Endothelial cell of hepatic sinusoid (primary cell): ENCODE data around the gene AIM2.
"Not testable (repeated sequence)": the region's sequence is repeated elsewhere in the genome, so short reads cannot be mapped to it uniquely, and the experiment has no call there.

Experiments used
- in situ Hi-C: cut with HindIII; loops from 2 replicates; pipeline ENCODE4 v1.10.0; 2017; ENCODE audit warnings: low sequenced_read_pairs

The AIM2 gene

GRCh38 chr1:159076438-159077119, at the start of gene AIM2:
Gene AIM2, minus strand, starts transcription at chr1:159076766. Its CDS starts 3,267 bp downstream, at chr1:159073499.
- in situ Hi-C loops, result no loop called here

- in situ Hi-C loops, result no loop called here
Measured at GRCh38 chr1:159123587-159123986, 47.0 kb upstream of the AIM2 start.

- in situ Hi-C loops, result no loop called here
Measured at GRCh38 chr1:159122005-159122621, 45.5 kb upstream of the AIM2 start.

- in situ Hi-C loops, result no loop called here
Measured at GRCh38 chr1:159121526-159121925, 45.0 kb upstream of the AIM2 start.

- in situ Hi-C loops, result no loop called here
Measured at GRCh38 chr1:159120317-159120716, 43.8 kb upstream of the AIM2 start.

GRCh38 chr1:159113596-159114433, 37.2 kb upstream of the AIM2 start:
- in situ Hi-C loops, result no loop called here

- in situ Hi-C loops, result not testable (repeated sequence)
Measured at GRCh38 chr1:159103021-159103420, 26.5 kb upstream of the AIM2 start.

GRCh38 chr1:159100589-159100988, 24.0 kb upstream of the AIM2 start:
- in situ Hi-C loops, result no loop called here

- in situ Hi-C loops, result no loop called here
Measured at GRCh38 chr1:159098596-159098995, 22.0 kb upstream of the AIM2 start.

GRCh38 chr1:159092036-159092760, 15.6 kb upstream of the AIM2 start:
- in situ Hi-C loops, result no loop called here

- in situ Hi-C loops, result no loop called here
Measured at GRCh38 chr1:159091607-159092031, 15.1 kb upstream of the AIM2 start.

GRCh38 chr1:159091180-159091560, 14.6 kb upstream of the AIM2 start:
- in situ Hi-C loops, result no loop called here

GRCh38 chr1:159090286-159091179, 14.0 kb upstream of the AIM2 start:
- in situ Hi-C loops, result no loop called here

GRCh38 chr1:159089184-159089791, 12.7 kb upstream of the AIM2 start:
- in situ Hi-C loops, result no loop called here

GRCh38 chr1:159088546-159089183, 12.1 kb upstream of the AIM2 start:
- in situ Hi-C loops, result no loop called here

GRCh38 chr1:159088050-159088449, 11.5 kb upstream of the AIM2 start:
- in situ Hi-C loops, result no loop called here

- in situ Hi-C loops, result no loop called here
Measured at GRCh38 chr1:159084867-159085266, 8.3 kb upstream of the AIM2 start.

- in situ Hi-C loops, result no loop called here
Measured at GRCh38 chr1:159084152-159084551, 7.6 kb upstream of the AIM2 start.

GRCh38 chr1:159083013-159083412, 6.4 kb upstream of the AIM2 start:
- in situ Hi-C loops, result no loop called here
